ENCODE results near the gene PHIP.
A peak's percentile ranks its signal among the peaks of the same experiment; 100 is the strongest.
"Not testable (repeated sequence)": the region's sequence is repeated elsewhere in the genome, so short reads cannot be mapped to it uniquely, and the experiment has no call there.

Gene PHIP

DNA sequence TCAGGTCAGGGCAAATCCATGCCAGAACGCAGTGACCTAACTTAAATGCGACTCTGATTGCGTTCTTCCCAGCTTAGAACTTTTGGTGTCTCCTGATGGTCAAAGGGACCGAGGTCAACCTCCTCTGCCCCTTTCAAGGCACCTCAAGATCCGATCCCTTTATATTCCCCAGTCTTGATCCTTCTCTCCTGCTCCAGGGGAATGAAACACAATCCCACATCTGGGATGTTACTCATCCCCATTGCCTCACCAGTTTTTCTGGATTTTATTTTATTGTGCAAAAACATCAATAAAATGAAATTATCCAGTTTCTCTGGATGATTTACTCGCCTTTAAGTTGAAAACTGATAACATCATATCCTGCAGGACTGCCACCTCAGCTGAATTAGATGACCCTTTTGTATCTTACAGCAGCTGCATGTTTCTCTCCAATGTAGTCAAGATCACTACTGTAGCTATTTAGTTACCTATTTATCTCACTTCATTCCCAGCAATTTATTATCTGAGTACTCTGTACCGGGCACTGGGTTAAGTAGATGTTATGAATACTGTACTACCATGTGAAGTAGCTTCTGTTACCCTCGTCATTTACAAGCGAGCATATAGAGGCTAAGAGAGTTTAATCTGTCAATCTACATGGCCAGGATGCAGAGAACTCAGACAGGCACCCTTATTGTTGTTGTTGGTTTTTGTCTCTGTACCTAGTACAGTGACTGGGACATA, 166.7 kb downstream of the PHIP start:
- no peak for DNase-seq

DNA sequence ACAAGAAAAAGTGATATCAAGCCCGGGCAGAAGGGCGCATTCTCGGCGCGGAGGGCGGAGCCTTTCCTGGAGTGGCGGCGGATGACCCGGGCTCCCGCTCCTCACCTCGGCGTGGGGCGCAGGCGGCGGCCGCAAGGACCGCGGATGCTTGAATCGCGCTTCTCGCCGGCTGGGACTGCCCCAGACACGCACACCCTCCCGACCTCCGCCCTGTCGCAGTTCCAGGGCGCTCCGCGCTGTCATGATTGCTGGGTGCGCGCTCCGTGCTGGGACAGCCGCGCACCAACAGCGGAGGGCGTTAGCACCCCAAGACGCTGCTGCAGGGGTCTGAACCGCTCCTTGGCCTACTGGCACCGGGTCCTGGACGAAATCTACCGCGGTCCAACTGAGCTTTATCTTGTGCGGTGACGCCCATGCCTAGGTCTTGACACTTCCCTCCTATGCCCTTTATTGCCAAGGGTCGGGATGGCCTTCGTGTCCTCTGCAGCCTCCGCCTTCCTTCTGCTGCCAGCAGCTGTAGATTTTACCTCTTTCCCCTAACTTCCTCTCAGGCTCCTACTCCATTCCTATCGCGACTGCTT, 167.4 kb downstream of the PHIP start:
- peak; percentile 45 for DNase-seq

GRCh38 chr6:78910010-78910409, 168.0 kb downstream of the PHIP start:
- DNase-seq: no peak

GRCh38 chr6:78909391-78909790, 168.7 kb downstream of the PHIP start:
- DNase-seq: no peak

GRCh38 chr6:78908621-78909020, 169.4 kb downstream of the PHIP start:
- no peak for DNase-seq

- no peak for DNase-seq
These were observed 181.8 kb downstream of the PHIP start for GRCh38 chr6:78896227-78896626.

DNA sequence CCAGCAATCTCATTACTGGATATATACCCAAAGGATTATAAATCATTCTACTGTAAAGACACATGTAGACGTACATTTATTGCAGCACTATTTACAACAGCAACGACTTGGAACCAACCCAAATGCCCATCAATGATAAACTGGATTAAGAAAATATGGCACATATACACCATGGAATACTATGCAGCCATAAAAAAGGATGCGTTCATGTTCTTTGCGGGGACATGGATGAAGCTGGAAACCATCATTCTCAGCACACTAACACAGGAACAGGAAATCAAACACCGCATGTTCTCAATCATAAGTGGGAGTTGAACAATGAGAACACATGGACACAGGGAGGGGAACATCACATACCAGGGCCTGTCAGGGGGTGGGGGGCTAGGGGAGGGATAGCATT, 188.2 kb downstream of the PHIP start:
- DNase-seq: not testable (repeated sequence)

Data from right forelimb (tissue), 1 donor.